Measurements from ENCODE around the gene SCP2.

Gene SCP2

GRCh38 chr1:52916241-52916975 is 10.7 kb upstream of the SCP2 start:
- no peak overlapping the region for H3K27ac ChIP-seq (ENCODE audit: low read depth, low read length)
- peaks cover 8% of the 10 kb centered on the region for H3K4me1 ChIP-seq (ENCODE audit: control insufficient read depth, insufficient read depth, low read length)
- H3K4me3 ChIP-seq (ENCODE audit: low read depth, low read length) = no peak overlapping the region
- H3K27me3 ChIP-seq (ENCODE audit: control insufficient read depth, insufficient read depth, low read length) = peaks cover 15% of the 10 kb centered on the region
- H3K9me3 ChIP-seq (ENCODE audit: control insufficient read depth, insufficient read depth, low read length) = no peaks in the 10 kb centered on the region
- no peak overlapping the region for H3K9ac ChIP-seq (ENCODE audit: low read depth, low read length)
- no peaks in the 10 kb centered on the region for H3K36me3 ChIP-seq (ENCODE audit: control insufficient read depth, insufficient read depth, low read length)

GRCh38 chr1:52917156-52917555 is 9.9 kb upstream of the SCP2 start:
- Histone ChIP-seq H3K9ac (ENCODE audit: low read depth, low read length) (no peak overlapping the region), H3K4me3 (ENCODE audit: low read depth, low read length) (no peak overlapping the region), H3K9me3 (ENCODE audit: control insufficient read depth, insufficient read depth, low read length) (no peaks in the 10 kb centered on the region), H3K27ac (ENCODE audit: low read depth, low read length) (no peak overlapping the region), H3K27me3 (ENCODE audit: control insufficient read depth, insufficient read depth, low read length) (peaks cover 15% of the 10 kb centered on the region), H3K4me1 (ENCODE audit: control insufficient read depth, insufficient read depth, low read length) (peaks cover 8% of the 10 kb centered on the region), H3K36me3 (ENCODE audit: control insufficient read depth, insufficient read depth, low read length) (no peaks in the 10 kb centered on the region)

DNA sequence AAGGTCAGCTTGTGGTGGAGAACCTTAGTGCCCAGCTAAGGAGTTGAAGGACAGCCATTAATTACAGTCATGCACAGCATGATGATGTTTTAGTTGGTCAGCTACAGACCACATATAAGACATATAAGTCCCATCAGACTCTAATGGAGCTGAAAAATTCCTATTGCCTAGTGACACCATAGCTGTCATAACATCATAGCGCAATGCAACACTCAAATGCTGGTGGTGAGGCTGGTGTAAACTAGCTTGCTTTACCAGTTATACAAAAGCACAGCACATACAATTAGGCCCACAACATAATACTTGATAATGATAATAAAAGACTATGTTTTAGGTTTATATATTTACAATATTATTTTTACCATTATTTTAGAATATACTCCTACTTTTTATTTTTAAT is 9.5 kb upstream of the SCP2 start:
- Histone ChIP-seq H3K4me3 (ENCODE audit: low read depth, low read length) (no peak overlapping the region), H3K27ac (ENCODE audit: low read depth, low read length) (no peak overlapping the region), H3K9me3 (ENCODE audit: control insufficient read depth, insufficient read depth, low read length) (no peaks in the 10 kb centered on the region), H3K4me1 (ENCODE audit: control insufficient read depth, insufficient read depth, low read length) (peaks cover 8% of the 10 kb centered on the region), H3K9ac (ENCODE audit: low read depth, low read length) (no peak overlapping the region), H3K36me3 (ENCODE audit: control insufficient read depth, insufficient read depth, low read length) (no peaks in the 10 kb centered on the region), H3K27me3 (ENCODE audit: control insufficient read depth, insufficient read depth, low read length) (peaks cover 19% of the 10 kb centered on the region)

GRCh38 chr1:52918201-52918600 is 8.9 kb upstream of the SCP2 start:
- Histone ChIP-seq H3K27me3 (ENCODE audit: control insufficient read depth, insufficient read depth, low read length) (peaks cover 20% of the 10 kb centered on the region), H3K4me3 (ENCODE audit: low read depth, low read length) (no peak overlapping the region), H3K9me3 (ENCODE audit: control insufficient read depth, insufficient read depth, low read length) (no peaks in the 10 kb centered on the region), H3K27ac (ENCODE audit: low read depth, low read length) (no peak overlapping the region), H3K36me3 (ENCODE audit: control insufficient read depth, insufficient read depth, low read length) (no peaks in the 10 kb centered on the region), H3K9ac (ENCODE audit: low read depth, low read length) (no peak overlapping the region), H3K4me1 (ENCODE audit: control insufficient read depth, insufficient read depth, low read length) (peaks cover 6% of the 10 kb centered on the region)

DNA sequence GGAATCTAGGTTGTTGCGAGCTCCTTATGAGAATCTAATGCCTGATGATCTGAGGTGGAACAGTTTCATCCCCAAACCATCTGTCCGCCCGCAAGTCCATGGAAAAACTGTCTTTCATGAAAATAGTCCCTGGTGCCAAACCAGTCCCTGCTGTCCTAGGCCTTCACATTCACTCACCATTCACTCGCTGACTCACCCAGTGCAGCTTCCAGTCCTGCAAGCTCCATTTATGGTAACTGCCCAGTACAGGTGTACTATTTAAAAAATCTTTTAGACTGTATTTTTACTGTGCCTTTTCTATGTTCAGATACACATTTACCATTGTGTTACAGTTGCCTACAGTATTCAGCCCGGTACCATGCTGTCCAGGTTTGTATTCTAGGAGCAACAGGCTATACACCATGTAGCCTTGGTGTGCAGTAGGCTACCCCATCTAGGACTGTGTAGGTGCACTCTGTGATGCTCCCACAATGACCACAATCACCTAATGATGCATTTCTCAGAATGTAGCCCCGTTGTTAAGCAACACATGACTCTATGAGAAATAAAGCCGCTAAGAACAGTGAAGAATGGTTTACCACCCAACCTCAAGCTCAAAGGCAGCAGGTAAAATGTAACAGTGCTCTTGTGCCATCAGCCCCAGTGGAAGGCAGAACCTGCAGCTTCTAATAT is 7.9 kb upstream of the SCP2 start:
- H3K4me3 ChIP-seq (ENCODE audit: low read depth, low read length) = no peak overlapping the region
- peaks cover 20% of the 10 kb centered on the region for H3K27me3 ChIP-seq (ENCODE audit: control insufficient read depth, insufficient read depth, low read length)
- no peak overlapping the region for H3K27ac ChIP-seq (ENCODE audit: low read depth, low read length)
- no peaks in the 10 kb centered on the region for H3K36me3 ChIP-seq (ENCODE audit: control insufficient read depth, insufficient read depth, low read length)
- no peak overlapping the region for H3K9ac ChIP-seq (ENCODE audit: low read depth, low read length)
- no peaks in the 10 kb centered on the region for H3K4me1 ChIP-seq (ENCODE audit: control insufficient read depth, insufficient read depth, low read length)
- no peaks in the 10 kb centered on the region for H3K9me3 ChIP-seq (ENCODE audit: control insufficient read depth, insufficient read depth, low read length)

DNA sequence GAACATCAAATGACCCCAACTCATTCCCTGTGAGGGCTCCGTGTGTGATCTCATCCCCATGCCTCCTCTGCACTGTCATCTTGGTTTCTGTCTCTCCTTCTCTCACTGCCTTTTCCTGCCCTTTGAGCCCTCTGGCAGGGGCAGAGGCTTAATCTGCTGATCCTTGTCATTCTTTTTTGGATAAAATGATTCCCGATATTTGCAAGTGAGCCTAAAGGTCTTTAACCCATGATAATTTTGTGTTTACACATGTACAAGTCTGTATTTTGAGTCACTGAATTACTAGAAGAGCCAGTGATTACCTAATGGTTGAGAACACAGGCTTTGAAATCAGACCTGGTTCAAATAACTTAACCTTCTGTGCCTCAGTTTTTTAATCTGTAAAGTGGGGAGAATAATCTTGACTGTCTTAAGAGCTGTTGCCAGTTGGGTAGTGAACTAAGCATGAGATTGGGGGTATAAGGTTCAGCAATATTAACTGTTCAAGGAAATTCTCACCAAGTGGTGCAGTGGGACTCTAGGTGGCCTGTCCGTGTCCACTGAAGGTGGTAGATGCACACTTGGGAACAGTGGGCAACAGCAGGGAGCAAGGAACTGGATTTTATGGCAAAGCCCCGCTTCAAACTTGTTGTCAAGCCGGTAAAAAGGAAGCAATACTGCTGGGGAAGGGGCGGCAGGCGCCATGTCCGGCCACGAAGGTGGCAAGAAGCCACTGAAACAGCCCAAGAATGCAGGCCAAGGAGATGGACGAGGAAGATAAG is 7.2 kb upstream of the SCP2 start:
- Histone ChIP-seq H3K27ac (ENCODE audit: low read depth, low read length) (no peak overlapping the region), H3K9ac (ENCODE audit: low read depth, low read length) (no peak overlapping the region), H3K4me3 (ENCODE audit: low read depth, low read length) (no peak overlapping the region), H3K27me3 (ENCODE audit: control insufficient read depth, insufficient read depth, low read length) (peaks cover 20% of the 10 kb centered on the region), H3K4me1 (ENCODE audit: control insufficient read depth, insufficient read depth, low read length) (no peaks in the 10 kb centered on the region), H3K9me3 (ENCODE audit: control insufficient read depth, insufficient read depth, low read length) (no peaks in the 10 kb centered on the region), H3K36me3 (ENCODE audit: control insufficient read depth, insufficient read depth, low read length) (no peaks in the 10 kb centered on the region)

- no peaks in the 10 kb centered on the region for H3K4me1 ChIP-seq (ENCODE audit: control insufficient read depth, insufficient read depth, low read length)
- H3K27ac ChIP-seq (ENCODE audit: low read depth, low read length) = peak overlapping the region; percentile 14
- peak overlapping the region; percentile 67 for H3K4me3 ChIP-seq (ENCODE audit: low read depth, low read length)
- H3K9ac ChIP-seq (ENCODE audit: low read depth, low read length) = 0 out of 2 replicates have a peak overlapping the region, but pooled peaks have one; percentile 1
- no peaks in the 10 kb centered on the region for H3K9me3 ChIP-seq (ENCODE audit: control insufficient read depth, insufficient read depth, low read length)
- H3K36me3 ChIP-seq (ENCODE audit: control insufficient read depth, insufficient read depth, low read length) = no peaks in the 10 kb centered on the region
- peaks cover 20% of the 10 kb centered on the region for H3K27me3 ChIP-seq (ENCODE audit: control insufficient read depth, insufficient read depth, low read length)
Measured at GRCh38 chr1:52920791-52921291, 6.2 kb upstream of the SCP2 start.

DNA sequence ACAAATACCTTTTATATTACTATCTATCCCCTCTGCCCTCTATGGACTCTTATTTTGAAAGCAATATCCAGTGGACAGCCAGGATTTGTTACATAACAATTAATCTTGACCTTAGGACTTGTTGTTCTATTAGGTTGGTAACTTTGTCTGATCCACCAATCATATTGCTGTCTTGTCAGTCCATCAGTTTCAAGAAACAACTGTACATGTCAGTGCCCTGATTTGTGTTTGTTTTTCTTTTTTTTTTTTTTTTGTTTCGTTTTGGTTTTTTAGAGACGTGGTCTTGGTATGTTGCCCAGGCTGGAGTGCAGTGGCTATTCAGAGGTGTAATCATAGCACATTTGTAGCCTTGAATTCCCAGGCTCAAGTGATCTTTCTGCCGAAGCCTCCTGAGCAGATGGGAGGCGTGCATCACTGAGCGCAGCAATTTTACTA is 1.5 kb upstream of the SCP2 start:
- Histone ChIP-seq H3K9me3 (ENCODE audit: control insufficient read depth, insufficient read depth, low read length) (no peaks in the 10 kb centered on the region), H3K4me3 (ENCODE audit: low read depth, low read length) (no peak overlapping the region), H3K27me3 (ENCODE audit: control insufficient read depth, insufficient read depth, low read length) (peaks cover 42% of the 10 kb centered on the region), H3K4me1 (ENCODE audit: control insufficient read depth, insufficient read depth, low read length) (no peaks in the 10 kb centered on the region; the same call in 1 of the 2 replicates), H3K9ac (ENCODE audit: low read depth, low read length) (no peak overlapping the region), H3K36me3 (ENCODE audit: control insufficient read depth, insufficient read depth, low read length) (no peaks in the 10 kb centered on the region), H3K27ac (ENCODE audit: low read depth, low read length) (no peak overlapping the region)

GRCh38 chr1:52926864-52927211 is 238 bp upstream of the SCP2 start:
- Histone ChIP-seq H3K4me1 (ENCODE audit: control insufficient read depth, insufficient read depth, low read length) (no peaks in the 10 kb centered on the region; the same call in 1 of the 2 replicates), H3K9ac (ENCODE audit: low read depth, low read length) (no peak overlapping the region), H3K27me3 (ENCODE audit: control insufficient read depth, insufficient read depth, low read length) (peaks cover 37% of the 10 kb centered on the region), H3K27ac (ENCODE audit: low read depth, low read length) (no peak overlapping the region), H3K9me3 (ENCODE audit: control insufficient read depth, insufficient read depth, low read length) (no peaks in the 10 kb centered on the region), H3K36me3 (ENCODE audit: control insufficient read depth, insufficient read depth, low read length) (no peaks in the 10 kb centered on the region), H3K4me3 (ENCODE audit: low read depth, low read length) (peak overlapping the region; percentile 74)

- H3K4me1 ChIP-seq (ENCODE audit: control insufficient read depth, insufficient read depth, low read length) = no peaks in the 10 kb centered on the region; the same call in 1 of the 2 replicates
- H3K36me3 ChIP-seq (ENCODE audit: control insufficient read depth, insufficient read depth, low read length) = no peaks in the 10 kb centered on the region
- no peak overlapping the region for H3K27ac ChIP-seq (ENCODE audit: low read depth, low read length)
- H3K9me3 ChIP-seq (ENCODE audit: control insufficient read depth, insufficient read depth, low read length) = no peaks in the 10 kb centered on the region
- peak overlapping the region; percentile 74 for H3K4me3 ChIP-seq (ENCODE audit: low read depth, low read length)
- peaks cover 31% of the 10 kb centered on the region for H3K27me3 ChIP-seq (ENCODE audit: control insufficient read depth, insufficient read depth, low read length)
- no peak overlapping the region for H3K9ac ChIP-seq (ENCODE audit: low read depth, low read length)
Measured at GRCh38 chr1:52928015-52928404, 934 bp downstream of the SCP2 start.

DNA sequence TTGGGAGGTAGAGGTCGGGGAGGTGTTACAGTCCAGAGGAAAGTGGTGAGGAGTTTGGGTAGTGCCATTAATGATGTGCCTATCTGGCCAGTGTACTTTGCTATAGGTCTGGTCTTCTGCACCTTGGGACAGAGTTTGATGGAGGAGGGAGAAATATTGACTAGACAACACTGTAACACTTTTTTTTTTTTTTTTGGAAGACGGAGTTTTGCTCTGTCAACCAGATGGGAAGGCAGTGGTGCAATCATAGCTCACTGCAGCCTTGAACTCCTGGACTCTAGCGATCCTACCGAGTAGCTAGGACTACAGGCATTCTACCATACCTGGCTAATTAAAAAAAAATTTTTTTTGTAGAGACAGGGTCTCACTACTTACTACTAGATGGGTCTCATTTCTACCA is 1.9 kb downstream of the SCP2 start:
- Histone ChIP-seq H3K27me3 (ENCODE audit: control insufficient read depth, insufficient read depth, low read length) (peaks cover 31% of the 10 kb centered on the region), H3K9me3 (ENCODE audit: control insufficient read depth, insufficient read depth, low read length) (no peaks in the 10 kb centered on the region), H3K36me3 (ENCODE audit: control insufficient read depth, insufficient read depth, low read length) (no peaks in the 10 kb centered on the region), H3K4me3 (ENCODE audit: low read depth, low read length) (no peak overlapping the region), H3K9ac (ENCODE audit: low read depth, low read length) (no peak overlapping the region), H3K4me1 (ENCODE audit: control insufficient read depth, insufficient read depth, low read length) (no peaks in the 10 kb centered on the region; the same call in 1 of the 2 replicates), H3K27ac (ENCODE audit: low read depth, low read length) (no peak overlapping the region)

Measured in HUES48 (cell line).